Esophagus squamous epithelium (tissue), 5 donors: ENCODE data around the gene ALOXE3. TPM values are rescaled to one million over a fixed set of nuclear protein-coding genes. Genes with fewer than 3 reads are reported as not detected.
A peak's percentile ranks its signal among the peaks of the same experiment; 100 is the strongest.

ENCODE experiments used
- DNase-seq: peaks from one replicate; lab custom pipeline; 2025; lab: John Stamatoyannopoulos, UW
- H3K27ac ChIP-seq, 4 donors: fragments of 200-600 bp; sonication (generic); one replicate each; pipeline ENCODE4 v1.5.1; 2016 to 2019; ENCODE audit warnings: mild to moderate bottlenecking in 1 of 4
- H3K27me3 ChIP-seq, 4 donors: fragments of 200-600 bp; sonication (generic); 1 replicate in 3 of 4; 2 replicates in 1 of 4; pipeline versions ENCODE4 v1.5.1 to v1.6.0; 2017 to 2021; ENCODE audit warnings: antibody characterized with exemption in 1 of 4
- H3K36me3 ChIP-seq, 3 donors: fragments of 200-600 bp; sonication (generic); one replicate each; pipeline ENCODE4 v1.5.1; 2016 to 2019
- H3K4me1 ChIP-seq, 3 donors: fragments of 200-600 bp; sonication (generic); one replicate each; pipeline ENCODE4 v1.5.1; 2017 to 2019
- H3K4me3 ChIP-seq, 4 donors: fragments of 200-600 bp; sonication (generic); 1 replicate in 3 of 4; 2 replicates in 1 of 4; pipeline ENCODE4 v1.5.1; 2016 to 2019; ENCODE audit warnings: mild to moderate bottlenecking in 2 of 4, moderate library complexity in 1 of 4
- H3K9me3 ChIP-seq, 3 donors: fragments of 200-600 bp; sonication (generic); one replicate each; pipeline ENCODE4 v1.5.1; 2016 to 2019
- CTCF ChIP-seq, 6 experiments: fragments of 450-650 bp in 4 of 6; fragments of 200-600 bp in 2 of 6; sonication (generic) in 2 of 6; IDR thresholded peaks; one replicate each; pipeline ENCODE4 v1.5.1; 2016 to 2019; ENCODE audit warnings: antibody characterized with exemption in 6 of 6, mild to moderate bottlenecking in 4 of 6, moderate library complexity in 4 of 6
- POLR2A ChIP-seq, 4 donors: fragments of 450-650 bp; IDR thresholded peaks; one replicate each; pipeline ENCODE4 v1.6.1; 2017; ENCODE audit warnings: antibody characterized with exemption in 4 of 4, mild to moderate bottlenecking in 4 of 4, moderate library complexity in 3 of 4
- WGBS, 2 donors: methylation state at CpG; one replicate each; pipeline ENCODE4 v1.1.5; 2018; 5-methylcytosine and 5-hydroxymethylcytosine counted together
- intact Hi-C: fragments of 100-400 bp; cut with DNase I; formaldehyde crosslinking; loops from one replicate; pipeline ENCODE4 v1.15.0; 2022
- total RNA-seq, 4 donors: library from RNA; depleted of rRNA; stranded (reverse); fragments of >200 nt; gene quantifications; one replicate each; pipeline ENCODE4 v1.1.0, GENCODE V29; 2016
- donor health status: DM: yes; HTN: yes; CAD: no.

ALOXE3 gene
- total RNA-seq, 4 donors from 2014 or later: 0.30 to 8.8 (median 2.2) TPM; not detected in 1

GRCh38 chr17:8125947-8126490, 7.7 kb upstream of the ALOXE3 start:
- Histone ChIP-seq H3K27me3 (peaks cover 0 to 81% (median 2%) of the 10 kb centered on the region in 4 donors), H3K27ac (peak overlapping the region; percentile 20 to 82 (median 58)), H3K4me3 (peak overlapping the region; percentile 50 to 74 (median 66)), H3K36me3 (no peaks in the 10 kb centered on the region), H3K4me1 (peaks cover 43 to 67% (median 54%) of the 10 kb centered on the region in 3 donors), H3K9me3 (no peaks in the 10 kb centered on the region)
- intact Hi-C loops: no loop called here
- no peak for TF ChIP-seq POLR2A (IDR thresholded peaks at IDR 0.05)
- WGBS, 2 donors: 0 to 1% methylated on average over 31 to 35 of the region's 35 CpGs
- DNase-seq: no peak

- peak overlapping the region in 3 of 4 donors; percentile 29 to 82 (median 62) for H3K27ac ChIP-seq
- peaks cover 0 to 82% (median 2%) of the 10 kb centered on the region in 4 donors for H3K27me3 ChIP-seq
- H3K4me1 ChIP-seq: peaks cover 50 to 74% (median 61%) of the 10 kb centered on the region in 3 donors
- 1 to 7% methylated on average over 11 to 23 of the region's 40 CpGs for WGBS, 2 donors
- H3K9me3 ChIP-seq: no peaks in the 10 kb centered on the region
- no peak for TF ChIP-seq POLR2A (IDR thresholded peaks at IDR 0.05)
- no peak for TF ChIP-seq CTCF (IDR thresholded peaks at IDR 0.05)
- intact Hi-C loops: no loop called here
- no peaks in the 10 kb centered on the region for H3K36me3 ChIP-seq
- peak overlapping the region; percentile 50 to 74 (median 66) for H3K4me3 ChIP-seq
- DNase-seq: no peak
These were observed 7.0 kb upstream of the ALOXE3 start for GRCh38 chr17:8125154-8125946.

GRCh38 chr17:8124350-8125153, 6.2 kb upstream of the ALOXE3 start:
- WGBS, 2 donors: 2 to 7% methylated on average over 16 to 22 of the region's 24 CpGs
- Histone ChIP-seq H3K36me3 (no peaks in the 10 kb centered on the region), H3K9me3 (no peaks in the 10 kb centered on the region), H3K4me3 (peak overlapping the region in 3 of 4 donors; percentile 58 to 74 (median 66)), H3K27ac (no peak overlapping the region), H3K4me1 (peaks cover 52 to 80% (median 62%) of the 10 kb centered on the region in 3 donors), H3K27me3 (peaks cover 0 to 74% (median 2%) of the 10 kb centered on the region in 4 donors)
- intact Hi-C loops: no loop called here
- TF ChIP-seq CTCF (IDR thresholded peaks at IDR 0.05) (no peak), POLR2A (IDR thresholded peaks at IDR 0.05) (no peak)
- no peak for DNase-seq

- Histone ChIP-seq H3K4me1 (peaks cover 52 to 81% (median 62%) of the 10 kb centered on the region in 3 donors), H3K36me3 (no peaks in the 10 kb centered on the region)
- intact Hi-C loops: no loop called here
These were observed 5.5 kb upstream of the ALOXE3 start, which contains the start of gene HES7 for GRCh38 chr17:8123695-8124349. HES7 (minus strand) TSS chr17:8124106; CDS start chr17:8124084, 22 bp downstream.

More at GRCh38 chr17:8123695-8124349, 5.5 kb upstream of the ALOXE3 start, which contains the start of gene HES7:
- Histone ChIP-seq H3K4me3 (peak within 1 kb of the TSS; percentile 30 to 74 (median 62)), H3K27me3 (peaks cover 0 to 67% (median 2%) of the 10 kb centered on the region in 4 donors), H3K27ac (peak within 1 kb of the TSS in 2 of 4 donors; percentile 43 to 44), H3K9me3 (no peaks in the 10 kb centered on the region)
- no peak for TF ChIP-seq POLR2A (IDR thresholded peaks at IDR 0.05)
- TF ChIP-seq CTCF (IDR thresholded peaks at IDR 0.05): no peak
- 1 to 2% methylated on average over 14 to 24 of the region's 29 CpGs for WGBS, 2 donors
- no peak for DNase-seq
